Stomach (tissue), 19 donors: Measurements from ENCODE around the gene METTL3. TPM values are rescaled to one million over a fixed set of nuclear protein-coding genes. Genes with fewer than 3 reads are reported as not detected.
A peak's percentile ranks its signal among the peaks of the same experiment; 100 is the strongest.

ENCODE experiments used
- DNase-seq, 2 donors: peaks; one replicate each; pipeline versions ENCODE4 v3.0.0 to v3.0.0-alpha.2; 2013 to 2019
- H3K27ac ChIP-seq, 5 donors: fragments of 200-600 bp in 4 of 5; sonication (generic) in 4 of 5; one replicate each; pipeline ENCODE4 v1.5.1; 2013 to 2019; ENCODE audit warnings: mild to moderate bottlenecking in 1 of 5, moderate library complexity in 1 of 5
- H3K27me3 ChIP-seq, 3 donors: fragments of 200-600 bp; sonication (generic); one replicate each; pipeline ENCODE4 v1.5.1; 2017 to 2019; ENCODE audit warnings: mixed run types in 1 of 3
- H3K36me3 ChIP-seq, 4 donors: fragments of 200-600 bp; sonication (generic); 1 replicate in 3 of 4; 2 replicates in 1 of 4; pipeline ENCODE4 v1.5.1; 2016 to 2019
- H3K4me1 ChIP-seq, 4 donors: fragments of 200-600 bp; sonication (generic); one replicate each; pipeline ENCODE4 v1.5.1; 2016 to 2019
- H3K4me3 ChIP-seq, 4 donors: fragments of 200-600 bp; sonication (generic) in 3 of 4; one replicate each; pipeline ENCODE4 v1.5.1; 2016 to 2019; ENCODE audit warnings: mild to moderate bottlenecking in 1 of 4
- H3K9me3 ChIP-seq, 4 donors: fragments of 200-600 bp; sonication (generic); one replicate each; pipeline ENCODE4 v1.5.1; 2016 to 2019
- CTCF ChIP-seq, 7 experiments: fragments of 450-650 bp in 4 of 7; fragments of 200-600 bp in 3 of 7; sonication (generic) in 3 of 7; IDR thresholded peaks; one replicate each; pipeline ENCODE4 v1.5.1; 2016 to 2019; ENCODE audit warnings: antibody characterized with exemption in 7 of 7, control low read depth in 2 of 7, mild to moderate bottlenecking in 1 of 7
- EP300 ChIP-seq: sonication (generic); formaldehyde crosslinking; IDR thresholded peaks from one replicate; pipeline ENCODE4 v1.6.1; 2017; ENCODE audit warnings: antibody characterized with exemption
- POLR2A ChIP-seq, 4 donors: fragments of 450-650 bp; IDR thresholded peaks; one replicate each; pipeline ENCODE4 v1.6.1; 2016; ENCODE audit warnings: antibody characterized with exemption in 4 of 4, control low read depth in 2 of 4, mild to moderate bottlenecking in 1 of 4, moderate library complexity in 1 of 4
- POLR2AphosphoS5 ChIP-seq, 3 donors: sonication (generic); formaldehyde crosslinking; IDR thresholded peaks; one replicate each; pipeline ENCODE4 v1.6.1; 2016; ENCODE audit warnings: antibody characterized with exemption in 3 of 3
- WGBS, 5 donors: extraction: QIAGEN DNeasy Blood & Tissue Kit in 3 of 5; methylation state at CpG; one replicate each; pipeline versions ENCODE4 v1.1.5 to v1.1.7; 2013 to 2018; 5-methylcytosine and 5-hydroxymethylcytosine counted together
- intact Hi-C: fragments of 100-400 bp; cut with DNase I; formaldehyde crosslinking; loops from one replicate; pipeline ENCODE4 v1.15.1; 2023; ENCODE audit warnings: low total_unique reads
- long read RNA-seq, 10 donors: transcript quantifications; one replicate each; lab custom pipeline, GENCODE V29; 2026
- polyA plus RNA-seq, 3 donors: library from polyadenylated mRNA; stranded (reverse); fragments of 200-250 nt; gene quantifications; one replicate each; pipeline ENCODE4 v1.2.3, GENCODE V29; 2013
- total RNA-seq, 5 donors: library from RNA; depleted of rRNA; stranded (reverse); fragments of >200 nt; gene quantifications; one replicate each; pipeline versions ENCODE4 v1.1.0 to v1.2.3, GENCODE V29; 2014 to 2016
- donor health status: healthy with polysubstance abuse.
- donor health status: Bipolar disorder and iron deficiency.
- donor health status: healthy.

METTL3 gene
- total RNA-seq (10 to 100 TPM; 18.7 to 84.3 (median 63.8) TPM), polyA plus RNA-seq (10 to 100 TPM in 2 of 3 donors, 1 to 10 TPM in 1; 8.6 to 44.6 (median 20.7) TPM)
- long read RNA-seq, donor 1, partial matches to known transcripts, result 0 of 1 reads
- long read RNA-seq, donor 1, other reads (novel, unspliced or antisense), result 0 of 1 reads
- long read RNA-seq, donor 2, partial matches to known transcripts, result 0 of 7 reads
- long read RNA-seq, donor 2, other reads (novel, unspliced or antisense), result 0 of 7 reads
- long read RNA-seq, donor 3, partial matches to known transcripts, result 10 of 13 reads
- long read RNA-seq, donor 3, other reads (novel, unspliced or antisense), result 0 of 13 reads
- long read RNA-seq, donor 4, result 0 reads
- long read RNA-seq, donor 5, partial matches to known transcripts, result 0 of 4 reads
- long read RNA-seq, donor 5, other reads (novel, unspliced or antisense), result 0 of 4 reads
- long read RNA-seq, donor 6, transcript METTL3-201 (11 exons, 2,015 nt), result major isoform, 7 of 49 reads
- long read RNA-seq, donor 6, partial matches to known transcripts, result 29 of 49 reads
- long read RNA-seq, donor 6, other reads (novel, unspliced or antisense), result 7 of 49 reads
- long read RNA-seq, donor 7, partial matches to known transcripts, result 0 of 4 reads
- long read RNA-seq, donor 7, other reads (novel, unspliced or antisense), result 0 of 4 reads
- long read RNA-seq, donor 8, partial matches to known transcripts, result 6 of 16 reads
- long read RNA-seq, donor 8, other reads (novel, unspliced or antisense), result 5 of 16 reads
- long read RNA-seq, donor 9, partial matches to known transcripts, result 11 of 13 reads
- long read RNA-seq, donor 9, other reads (novel, unspliced or antisense), result 0 of 13 reads
- long read RNA-seq, donor 10, partial matches to known transcripts, result 0 of 4 reads
- long read RNA-seq, donor 10, other reads (novel, unspliced or antisense), result 0 of 4 reads

- no peaks in the 10 kb centered on the region for H3K9me3 ChIP-seq
- WGBS, 5 donors, result 0% methylated on average over 35 to 53 of the region's 53 CpGs
- peaks cover 4 to 21% (median 18%) of the 10 kb centered on the region in 4 donors for H3K36me3 ChIP-seq
- H3K4me3 ChIP-seq, result peak within 1 kb of the TSS; percentile 88 to 90 (median 88)
- peaks cover 12 to 39% (median 28%) of the 10 kb centered on the region in 4 donors for H3K4me1 ChIP-seq
- TF ChIP-seq EP300 (no peak), POLR2AphosphoS5 (IDR thresholded peaks at IDR 0.05) (peak; percentile 31 to 94 (median 76))
- intact Hi-C loops, result no loop called here
- no peaks in the 10 kb centered on the region for H3K27me3 ChIP-seq
- DNase-seq, result peak; percentile 98 to 99
- peak within 1 kb of the TSS; percentile 77 to 91 (median 89) for H3K27ac ChIP-seq
These were observed at the start of gene METTL3 for GRCh38 chr14:21510735-21511657. Gene METTL3, minus strand, starts transcription at chr14:21511340. Its CDS starts 117 bp downstream, at chr14:21511223.

GRCh38 chr14:21558703-21559170, 47.6 kb upstream of the METTL3 start:
- Histone ChIP-seq H3K4me3 (no peak overlapping the region), H3K9me3 (no peaks in the 10 kb centered on the region), H3K36me3 (no peaks in the 10 kb centered on the region), H3K27me3 (no peaks in the 10 kb centered on the region), H3K27ac (no peak overlapping the region), H3K4me1 (peaks cover 0 to 16% (median 14%) of the 10 kb centered on the region in 4 donors)
- intact Hi-C loops, result loop anchor here (10.0 kb wide), 1 partner anchor 64 kb away; no protein-coding TSS in a partner anchor
- WGBS, 5 donors, result 69 to 79% (median 78%) methylated on average over 8 of the region's 8 CpGs
- TF ChIP-seq POLR2A (IDR thresholded peaks at IDR 0.05) (no peak), CTCF (IDR thresholded peaks at IDR 0.05) (no peak), EP300 (no peak), POLR2AphosphoS5 (IDR thresholded peaks at IDR 0.05) (no peak)
- no peak for DNase-seq

GRCh38 chr14:21557084-21557901, 46.2 kb upstream of the METTL3 start:
- TF ChIP-seq EP300 (no peak), POLR2A (IDR thresholded peaks at IDR 0.05) (no peak), POLR2AphosphoS5 (IDR thresholded peaks at IDR 0.05) (peak in 1 of 3 donors; percentile 39), CTCF (IDR thresholded peaks at IDR 0.05) (peak in 4 of 7 experiments; percentile 47 to 84 (median 76))
- DNase-seq, result peak; percentile 79 to 95
- H3K36me3 ChIP-seq, result no peaks in the 10 kb centered on the region
- intact Hi-C loops, result loop anchor here (10.0 kb wide), 1 partner anchor 62 kb away; no protein-coding TSS in a partner anchor
- peak overlapping the region in 4 of 5 donors; percentile 48 to 77 (median 61) for H3K27ac ChIP-seq
- no peaks in the 10 kb centered on the region for H3K27me3 ChIP-seq
- 6 to 17% (median 10%) methylated on average over 11 of the region's 11 CpGs for WGBS, 5 donors
- H3K9me3 ChIP-seq, result no peaks in the 10 kb centered on the region
- peaks cover 0 to 16% (median 14%) of the 10 kb centered on the region in 4 donors for H3K4me1 ChIP-seq
- peak overlapping the region; percentile 27 to 39 (median 32) for H3K4me3 ChIP-seq
